Limb (tissue), 2 donors: ENCODE data around the gene GRPEL1.

ENCODE experiments used
- DNase-seq, 2 donors: peaks; one replicate each; pipeline ENCODE4 v3.0.0-alpha.2; 2016; ENCODE audit errors: extremely low spot score in 2 of 2

The GRPEL1 gene

DNA sequence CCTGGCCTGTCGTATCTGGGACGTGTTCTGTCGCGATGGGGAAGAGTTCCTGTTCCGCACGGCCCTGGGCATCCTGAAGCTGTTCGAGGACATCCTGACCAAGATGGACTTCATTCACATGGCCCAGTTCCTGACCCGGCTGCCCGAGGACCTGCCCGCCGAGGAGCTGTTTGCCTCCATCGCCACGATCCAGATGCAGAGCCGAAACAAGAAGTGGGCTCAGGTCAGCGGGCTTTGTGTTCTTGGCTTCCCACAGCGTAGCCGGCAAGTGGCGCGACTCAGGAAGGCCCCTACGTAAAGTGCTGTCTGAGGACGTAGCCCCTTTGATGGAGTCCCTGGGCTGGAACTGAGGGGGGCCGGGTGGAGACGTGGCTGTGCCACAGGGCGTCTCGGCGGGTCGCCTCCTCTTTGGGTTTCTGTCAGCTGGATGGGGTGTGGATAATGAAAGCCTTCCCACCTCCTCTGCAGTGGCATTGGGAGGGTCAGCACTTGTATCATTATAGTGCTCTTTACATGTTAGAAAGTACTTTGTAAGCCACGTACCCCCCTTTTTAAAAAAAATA lies 42.7 kb downstream of the GRPEL1 start:
- DNase-seq, result no peak

DNA sequence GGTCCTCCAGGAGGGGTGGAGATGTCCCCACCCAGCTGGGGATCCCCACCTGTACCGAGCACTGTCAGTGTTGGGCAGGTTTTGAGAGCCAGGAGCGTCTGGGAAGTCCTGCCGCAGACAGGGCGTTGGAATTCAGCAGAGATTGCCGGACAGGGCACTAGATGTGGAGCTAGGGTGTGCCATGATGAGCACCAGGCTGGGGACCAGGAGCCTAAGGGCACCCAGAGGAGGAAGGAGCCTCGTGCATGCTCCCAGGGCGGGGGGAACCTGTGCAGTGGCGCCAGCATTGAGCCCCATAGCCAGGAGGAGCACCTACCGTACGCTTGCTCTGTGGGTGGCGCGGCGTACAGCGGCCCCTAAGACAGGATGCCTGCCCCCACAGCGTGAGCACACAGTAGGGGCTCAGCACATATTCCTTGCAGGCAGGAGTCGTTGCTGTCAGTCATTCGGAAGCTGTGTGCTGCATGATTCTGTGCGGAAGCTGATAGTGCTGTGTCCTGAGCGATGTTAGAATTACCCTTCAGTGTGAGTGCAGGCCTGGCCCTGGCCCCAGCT lies 43.5 kb downstream of the GRPEL1 start:
- no peak for DNase-seq

DNA sequence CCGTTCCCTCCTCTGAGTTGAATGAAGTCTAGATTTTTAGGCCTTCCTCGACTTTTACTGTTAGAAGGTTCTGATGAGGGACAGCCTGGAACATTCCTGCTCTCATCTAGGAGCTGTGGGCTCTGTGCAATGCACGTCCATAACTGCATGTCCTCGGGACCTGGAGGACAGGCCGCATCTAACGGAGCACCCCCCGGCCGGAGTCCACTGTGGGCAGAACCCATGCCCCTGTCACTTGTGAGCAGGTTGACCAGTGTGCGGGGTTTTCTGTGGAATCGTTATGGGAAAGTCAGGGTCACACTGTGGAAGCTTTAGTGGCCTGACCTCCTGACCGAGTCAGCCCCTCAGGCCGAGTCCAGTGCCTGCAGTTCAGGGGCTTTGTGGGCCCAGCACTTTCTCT lies 44.0 kb downstream of the GRPEL1 start:
- no peak for DNase-seq

DNA sequence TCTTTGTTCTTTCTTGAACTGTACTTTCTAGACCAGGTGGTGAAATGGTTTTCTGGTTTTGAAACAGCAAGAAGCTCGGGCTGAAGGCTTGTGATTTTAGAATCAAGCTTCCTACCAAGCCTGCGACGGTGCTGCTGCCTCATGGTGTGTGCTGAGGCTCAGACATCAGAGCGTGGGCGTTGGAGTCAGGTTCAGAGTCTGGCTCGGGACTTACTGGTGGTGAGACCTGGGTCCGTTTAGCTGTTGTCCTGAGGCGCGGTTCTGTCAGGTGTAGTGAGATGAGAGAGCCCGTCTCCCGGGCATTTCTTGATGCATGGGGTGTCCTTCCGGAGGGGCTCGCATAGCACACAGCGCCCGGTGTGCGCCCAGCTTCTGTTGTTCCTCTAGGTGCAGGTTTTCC lies 44.4 kb downstream of the GRPEL1 start:
- no peak for DNase-seq

DNA sequence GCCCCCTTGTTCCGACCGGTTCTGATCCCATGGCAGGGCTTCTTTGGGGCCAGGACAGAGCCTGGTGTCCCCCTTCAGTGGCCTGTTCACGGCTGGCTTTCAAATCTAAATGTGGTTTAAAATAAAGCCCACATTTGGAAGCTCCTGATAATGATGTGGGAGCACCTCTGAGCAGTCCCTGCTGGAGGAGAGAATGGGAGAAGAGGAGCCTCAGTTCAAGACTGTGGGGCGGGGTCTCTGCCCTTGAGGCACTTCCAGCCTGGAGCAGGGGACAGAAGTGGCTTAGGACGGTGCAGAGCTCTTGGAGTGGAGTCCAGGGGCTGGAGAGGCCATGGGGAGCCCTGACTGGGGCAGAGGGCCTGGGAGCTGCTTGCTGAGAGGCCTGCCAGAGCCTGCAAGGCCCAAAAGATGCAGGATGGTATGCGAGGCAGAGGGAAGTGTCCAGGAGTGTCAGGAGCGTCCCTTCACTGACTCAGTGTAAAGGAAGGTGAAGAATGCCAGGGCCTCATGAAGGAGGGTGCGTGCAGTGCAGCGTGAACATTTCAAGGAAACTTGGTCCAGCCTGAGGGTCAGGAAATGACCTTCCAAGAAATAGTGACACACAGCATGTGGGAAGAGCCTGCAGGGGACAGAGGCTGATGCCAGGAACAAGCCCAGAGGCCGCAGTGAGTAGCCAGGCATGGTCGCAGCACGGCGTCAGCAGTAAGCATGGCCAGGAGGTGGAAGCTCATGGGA lies 45.8 kb downstream of the GRPEL1 start:
- DNase-seq, result no peak

DNA sequence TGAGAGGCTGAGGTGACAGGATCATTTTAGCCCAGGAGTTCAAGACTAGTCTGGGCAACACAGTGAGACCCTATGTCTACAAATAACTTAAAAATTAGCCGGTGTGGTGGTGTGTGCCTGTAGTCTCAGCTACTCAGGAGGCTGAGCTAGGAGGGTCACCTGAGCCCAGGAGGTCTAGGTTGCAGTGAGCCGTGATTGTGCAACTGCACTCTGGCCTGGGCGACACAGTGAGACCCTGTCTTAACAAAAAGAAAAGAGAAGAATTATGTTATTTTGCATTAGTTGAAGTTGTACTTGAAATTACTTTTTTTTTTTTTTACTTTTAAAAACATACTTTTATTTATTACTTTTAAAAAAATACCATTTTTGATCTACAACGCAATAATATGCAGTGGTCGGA lies 46.5 kb downstream of the GRPEL1 start:
- no peak for DNase-seq

DNA sequence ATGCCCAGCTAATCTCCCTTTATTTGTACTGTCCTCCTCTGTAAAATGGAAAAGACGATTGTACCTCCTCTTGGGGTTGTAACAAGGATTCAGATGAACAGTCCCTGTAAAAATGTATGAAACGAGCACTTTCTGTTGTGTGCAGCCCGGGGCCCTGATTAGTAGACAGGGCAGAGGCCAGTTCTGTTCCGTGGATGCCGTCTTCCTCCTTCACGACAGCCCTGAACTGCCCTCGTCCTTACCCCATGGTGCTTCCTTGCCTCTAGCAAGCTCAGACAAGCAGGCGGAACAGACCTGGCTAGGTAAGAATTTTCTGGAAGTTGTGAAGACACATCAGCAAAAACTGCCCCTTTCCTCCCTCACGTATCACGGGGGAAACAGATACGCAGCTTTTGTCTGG lies 47.0 kb downstream of the GRPEL1 start:
- no peak for DNase-seq

DNA sequence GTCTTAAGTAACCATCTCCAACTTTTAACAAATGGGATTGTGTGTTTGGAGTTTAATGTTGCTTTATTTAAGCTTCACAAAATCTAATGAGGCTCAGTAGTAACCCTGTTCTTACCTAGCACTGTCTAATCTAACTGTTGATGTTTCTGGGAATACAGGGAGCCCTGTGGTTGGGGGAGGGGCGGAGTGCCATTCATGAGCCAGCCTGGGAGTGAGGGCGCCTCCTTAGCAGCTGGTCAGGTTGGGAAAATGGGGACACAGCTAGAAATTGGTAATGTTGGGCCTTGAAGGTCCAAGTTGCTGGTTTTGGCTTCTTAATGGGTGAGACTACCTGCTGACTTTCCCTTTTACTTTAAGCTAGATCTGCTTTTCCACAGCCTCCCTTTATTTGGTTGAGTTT lies 47.6 kb downstream of the GRPEL1 start:
- DNase-seq, result no peak

DNA sequence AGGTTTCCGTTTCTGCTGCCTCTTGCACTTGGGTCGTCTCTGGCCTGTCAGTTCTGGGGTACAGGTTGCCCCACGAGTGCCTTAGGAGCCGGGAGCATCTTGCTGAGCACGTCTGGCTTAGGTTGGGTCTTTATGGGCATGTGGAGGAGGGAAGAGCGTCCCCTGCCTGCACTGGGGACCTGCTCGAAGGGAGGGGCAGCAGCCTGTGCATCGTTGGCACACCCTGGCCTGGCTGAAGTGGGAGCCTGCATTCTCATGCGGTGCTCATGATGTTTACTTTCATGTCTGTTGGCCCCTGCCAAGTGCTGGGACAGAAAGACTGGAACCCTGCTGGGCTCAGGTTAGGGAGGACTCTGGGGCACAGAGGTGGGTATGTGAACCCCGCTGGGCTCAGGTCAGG lies 48.5 kb downstream of the GRPEL1 start:
- DNase-seq, result no peak

DNA sequence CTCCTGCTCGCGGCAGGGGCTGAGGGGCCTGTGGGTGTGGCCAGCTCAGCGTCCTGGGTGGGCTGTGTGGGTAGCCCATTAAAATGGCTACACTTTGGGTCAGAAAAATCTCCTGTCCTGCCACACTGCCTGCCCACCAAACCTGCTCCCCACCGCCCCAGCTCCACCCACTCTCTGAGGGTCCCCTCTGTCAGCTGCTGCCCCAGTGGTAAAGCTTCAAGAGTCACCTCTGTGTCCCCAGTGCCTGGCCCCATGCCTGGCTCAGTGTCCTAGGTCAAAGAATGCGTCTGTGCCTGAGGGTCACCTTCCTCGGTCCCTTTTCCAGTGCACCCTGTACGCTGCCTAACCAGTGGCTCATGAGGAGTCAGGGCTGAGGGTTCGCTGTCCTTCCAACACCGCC lies 49.6 kb downstream of the GRPEL1 start:
- no peak for DNase-seq

DNA sequence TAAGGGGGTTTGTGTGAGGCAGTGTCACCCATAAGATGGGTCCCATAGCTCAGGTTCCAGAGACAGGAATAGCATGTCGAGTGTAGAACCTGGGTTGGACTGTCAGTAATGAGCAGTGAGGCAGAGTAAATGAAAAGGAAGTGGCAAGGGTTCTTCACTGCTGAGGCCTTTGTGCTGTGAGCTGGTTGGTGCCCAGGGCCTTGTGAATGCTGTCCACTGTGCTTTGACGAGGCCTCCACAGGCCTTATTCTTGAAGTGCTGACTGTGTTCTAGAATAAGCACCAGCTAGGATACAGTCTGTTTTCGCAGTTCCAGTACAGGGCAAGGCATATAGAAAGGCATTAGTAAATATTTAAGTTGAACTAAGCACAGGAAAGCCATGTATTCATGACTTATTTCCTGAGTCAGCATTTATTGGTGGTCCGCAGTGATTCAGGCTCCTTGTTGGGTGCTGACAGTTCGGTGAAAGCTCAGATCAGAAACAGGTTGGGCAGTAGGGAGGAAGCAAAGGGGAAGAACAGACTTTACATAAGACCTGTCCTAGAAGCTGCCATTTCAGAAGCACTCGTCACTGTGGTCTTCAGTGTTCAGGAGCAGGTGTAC lies 50.3 kb downstream of the GRPEL1 start:
- no peak for DNase-seq

DNA sequence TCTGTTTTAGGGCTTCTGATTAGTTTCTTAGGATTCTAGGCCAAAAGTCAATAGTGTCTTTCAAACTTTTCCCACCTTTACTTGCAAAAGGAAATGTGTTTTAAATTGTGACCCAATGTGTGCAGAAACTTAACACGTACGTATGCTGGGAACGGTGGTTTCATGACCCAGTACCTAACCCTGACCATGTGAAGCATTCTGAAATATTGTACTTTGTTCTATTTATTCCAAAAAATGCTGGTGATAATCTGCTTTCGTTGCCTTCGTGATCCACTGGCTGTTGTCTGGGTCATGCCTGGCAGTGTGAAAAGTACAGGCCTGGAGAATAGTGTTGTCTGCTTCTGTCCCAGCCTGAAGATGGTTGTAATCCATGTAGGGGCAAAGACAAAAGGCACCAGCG lies 51.4 kb downstream of the GRPEL1 start:
- no peak for DNase-seq

DNA sequence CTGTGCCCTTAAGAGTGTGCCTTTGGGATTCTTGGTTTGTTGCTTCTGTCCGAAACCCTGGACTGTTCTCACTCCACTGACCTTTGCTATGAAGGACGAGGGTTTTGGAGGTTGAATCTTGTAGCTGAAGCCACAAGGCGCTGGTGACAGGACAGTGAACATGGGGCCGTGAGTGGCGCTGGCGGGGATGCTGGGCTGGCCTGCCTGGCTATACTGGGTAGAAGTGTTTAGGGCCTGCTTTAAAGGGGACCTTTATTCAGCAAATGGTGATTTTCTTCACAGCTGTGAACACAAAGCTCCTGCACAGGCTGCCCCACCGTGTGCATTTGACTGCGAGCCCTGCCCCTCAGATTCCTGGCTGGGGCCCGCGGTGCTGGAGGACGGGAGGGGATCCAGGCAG lies 51.8 kb downstream of the GRPEL1 start:
- no peak for DNase-seq

DNA sequence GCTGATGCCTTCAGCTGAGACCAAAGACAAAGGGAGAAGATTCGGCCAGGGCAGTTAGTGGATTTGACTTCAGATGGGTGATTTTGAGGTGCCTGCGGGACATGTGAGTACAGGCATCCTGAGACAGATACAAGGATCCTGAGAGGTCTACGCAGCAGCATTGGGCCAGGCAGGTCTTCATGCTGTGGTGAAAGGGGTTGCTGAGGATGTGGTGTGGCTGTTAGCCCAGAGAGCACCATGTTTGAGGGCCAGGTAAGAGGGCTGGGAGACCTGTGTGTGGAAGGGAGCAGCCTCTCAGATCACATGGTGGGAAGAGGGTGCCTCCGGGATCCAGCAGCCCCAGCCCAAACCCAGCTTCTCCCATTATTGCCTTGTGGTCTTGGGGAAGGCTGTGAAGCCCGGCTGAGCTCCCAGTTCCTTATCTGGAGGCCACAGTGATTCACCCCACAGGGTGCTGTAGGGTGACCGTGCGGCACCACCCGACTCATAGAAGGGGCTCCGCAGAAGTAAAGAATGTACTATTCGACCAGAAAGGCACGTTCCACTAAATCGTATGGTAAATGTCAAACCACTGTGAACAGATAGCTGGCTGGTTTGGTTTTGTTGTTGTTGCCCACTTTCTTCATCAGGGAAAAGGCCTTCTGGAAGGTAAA lies 52.4 kb downstream of the GRPEL1 start:
- no peak for DNase-seq

DNA sequence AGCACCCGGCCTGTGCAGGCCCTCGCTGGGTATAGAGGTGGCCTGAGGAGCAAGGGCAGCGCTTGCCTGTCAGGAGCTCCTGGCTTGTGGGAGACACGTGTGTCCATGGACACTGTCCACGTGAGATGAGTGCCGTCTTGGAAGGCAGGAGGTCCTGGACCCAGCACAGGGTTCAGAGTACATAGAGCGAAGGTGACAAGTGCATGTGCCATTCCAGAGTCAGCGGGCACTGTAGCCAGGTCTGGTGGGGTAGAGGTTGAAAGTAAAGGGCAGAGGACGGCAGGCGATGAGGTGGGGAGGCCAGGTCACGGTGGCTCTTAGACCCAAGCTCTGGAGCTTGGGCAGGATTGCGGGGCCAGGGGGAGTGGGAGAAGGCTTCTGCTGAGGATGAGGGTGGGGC lies 53.0 kb downstream of the GRPEL1 start:
- no peak for DNase-seq

DNA sequence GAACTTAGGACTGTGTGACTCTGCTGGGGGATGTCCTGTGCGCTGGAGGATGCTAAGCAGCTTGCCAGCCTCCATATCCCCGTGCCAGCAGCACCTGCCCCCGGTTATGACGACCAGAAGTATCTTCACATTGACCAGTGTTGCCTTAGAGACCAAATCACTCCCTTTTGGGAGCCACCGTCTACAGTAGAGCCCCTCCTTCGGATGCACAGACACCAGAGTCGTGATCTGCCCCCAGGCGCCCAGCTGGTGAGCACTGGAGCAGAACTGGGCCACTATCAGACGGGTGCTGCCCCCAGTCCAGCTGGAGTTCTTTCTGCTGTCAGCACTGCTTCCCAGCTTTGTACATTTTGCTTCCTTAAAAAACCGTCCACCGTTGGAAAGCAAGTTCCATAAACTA lies 54.7 kb downstream of the GRPEL1 start:
- DNase-seq, result no peak

DNA sequence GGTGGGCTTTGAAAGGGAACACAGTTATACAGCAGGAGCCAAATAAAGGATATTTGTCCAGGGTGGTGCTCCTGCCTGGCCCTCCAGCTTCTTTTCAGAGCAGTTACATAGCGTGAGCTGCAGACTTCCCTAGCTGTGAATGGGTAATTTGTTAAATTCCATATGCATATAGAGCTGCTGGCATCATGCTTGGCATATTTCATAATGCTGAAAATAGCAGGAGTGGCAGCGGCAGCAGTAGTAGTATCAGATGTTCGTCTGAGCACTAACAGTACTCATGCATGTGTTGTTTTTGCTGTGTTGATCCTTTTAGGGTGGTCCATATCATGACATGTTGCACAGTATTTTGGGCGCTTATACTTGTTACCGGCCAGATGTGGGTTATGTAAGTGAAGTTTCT lies 58.3 kb downstream of the GRPEL1 start:
- no peak for DNase-seq
